Calu3 (cell line): ENCODE data around the gene CDPF1. TPM values are rescaled to one million over a fixed set of nuclear protein-coding genes. Genes with fewer than 3 reads are reported as not detected.

Experiments
- BruUV-seq: library from RNA; stranded (reverse); fragments of 400-500 nt; replicated peaks from 2 replicates; lab custom pipeline; 2021; lab: Mats Ljungman, UMichigan
- CTCF ChIA-PET: fragments of 300-600 bp; sonication (Branson Sonifier 250); formaldehyde crosslinking; loops from one replicate; lab custom pipeline; 2022; ENCODE audit warnings: antibody characterized with exemption; lab: Charles Lee
- DNase-seq: peaks from one replicate; pipeline ENCODE4 v3.0.0; 2022
- H3K27ac Mint-ChIP-seq: one replicate; pipeline ENCODE4 v1.8.0; 2022; ENCODE audit warnings: mixed read lengths; ENCODE audit not compliant: unreplicated experiment
- H3K27me3 Mint-ChIP-seq: one replicate; pipeline ENCODE4 v1.8.0; 2022; ENCODE audit warnings: mixed read lengths; ENCODE audit not compliant: unreplicated experiment
- H3K36me3 Mint-ChIP-seq: one replicate; pipeline ENCODE4 v1.8.0; 2022; ENCODE audit warnings: mild to moderate bottlenecking, moderate library complexity, mixed read lengths; ENCODE audit not compliant: insufficient read depth, unreplicated experiment
- H3K4me1 Mint-ChIP-seq: one replicate; pipeline ENCODE4 v1.8.0; 2022; ENCODE audit warnings: mild to moderate bottlenecking, low read depth, mixed read lengths; ENCODE audit not compliant: unreplicated experiment
- H3K4me3 Mint-ChIP-seq: one replicate; pipeline ENCODE4 v1.8.0; 2022; ENCODE audit warnings: mild to moderate bottlenecking, low read depth, moderate library complexity, mixed read lengths; ENCODE audit not compliant: unreplicated experiment
- H3K9me3 Mint-ChIP-seq: one replicate; pipeline ENCODE4 v1.8.0; 2022; ENCODE audit warnings: low read depth, mixed read lengths; ENCODE audit not compliant: unreplicated experiment
- intact Hi-C: fragments of 100-400 bp; cut with micrococcal nuclease; formaldehyde crosslinking; loops from one replicate; pipeline ENCODE4 v1.10.0; 2022; ENCODE audit not compliant: unreplicated experiment
- total RNA-seq: library from RNA; stranded (reverse); gene quantifications from 2 replicates; pipeline ENCODE4 v1.2.3, GENCODE V29; 2022
- TF ChIP-seq, protein P1 (sequence below): fragments of 200-600 bp; IDR thresholded peaks from one replicate; pipeline ENCODE4 v1.8.0; 2022; ENCODE audit warnings: antibody characterized with exemption; ENCODE audit not compliant: unreplicated experiment

Gene CDPF1
- total RNA-seq, 1 experiment from 2014 or later: 10.5 TPM

DNA sequence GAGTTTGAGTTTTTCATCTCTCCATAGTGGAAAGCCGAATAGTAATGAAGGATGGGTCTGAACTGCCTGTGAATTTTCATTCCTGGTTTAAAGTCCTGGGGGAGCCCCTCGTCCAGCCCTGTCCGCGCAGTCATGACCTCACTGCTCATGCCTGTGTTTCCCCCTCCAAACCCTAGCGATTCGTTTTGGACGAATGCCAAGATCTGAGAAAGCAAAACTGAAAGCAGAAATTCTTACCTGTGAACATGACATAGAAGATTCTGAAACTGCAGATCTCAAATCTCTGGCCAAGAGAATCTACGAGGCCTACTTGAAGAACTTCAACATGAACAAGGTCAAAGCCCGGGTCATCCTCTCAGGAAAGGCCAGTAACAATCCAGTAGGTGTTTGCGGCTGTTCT is 30.5 kb downstream of the CDPF1 start:
- Mint-ChIP-seq H3K36me3 (peaks cover 16% of the 10 kb centered on the region), H3K4me1 (no peaks in the 10 kb centered on the region), H3K4me3 (no peak overlapping the region), H3K27me3 (no peaks in the 10 kb centered on the region), H3K27ac (no peak overlapping the region), H3K9me3 (no peaks in the 10 kb centered on the region)
- CTCF ChIA-PET: no interaction called here
- no peak for DNase-seq
- BruUV-seq: no TSS peak
- TF ChIP-seq, protein P1, sequence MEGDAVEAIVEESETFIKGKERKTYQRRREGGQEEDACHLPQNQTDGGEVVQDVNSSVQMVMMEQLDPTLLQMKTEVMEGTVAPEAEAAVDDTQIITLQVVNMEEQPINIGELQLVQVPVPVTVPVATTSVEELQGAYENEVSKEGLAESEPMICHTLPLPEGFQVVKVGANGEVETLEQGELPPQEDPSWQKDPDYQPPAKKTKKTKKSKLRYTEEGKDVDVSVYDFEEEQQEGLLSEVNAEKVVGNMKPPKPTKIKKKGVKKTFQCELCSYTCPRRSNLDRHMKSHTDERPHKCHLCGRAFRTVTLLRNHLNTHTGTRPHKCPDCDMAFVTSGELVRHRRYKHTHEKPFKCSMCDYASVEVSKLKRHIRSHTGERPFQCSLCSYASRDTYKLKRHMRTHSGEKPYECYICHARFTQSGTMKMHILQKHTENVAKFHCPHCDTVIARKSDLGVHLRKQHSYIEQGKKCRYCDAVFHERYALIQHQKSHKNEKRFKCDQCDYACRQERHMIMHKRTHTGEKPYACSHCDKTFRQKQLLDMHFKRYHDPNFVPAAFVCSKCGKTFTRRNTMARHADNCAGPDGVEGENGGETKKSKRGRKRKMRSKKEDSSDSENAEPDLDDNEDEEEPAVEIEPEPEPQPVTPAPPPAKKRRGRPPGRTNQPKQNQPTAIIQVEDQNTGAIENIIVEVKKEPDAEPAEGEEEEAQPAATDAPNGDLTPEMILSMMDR: no peak
- intact Hi-C loops: no loop called here

DNA sequence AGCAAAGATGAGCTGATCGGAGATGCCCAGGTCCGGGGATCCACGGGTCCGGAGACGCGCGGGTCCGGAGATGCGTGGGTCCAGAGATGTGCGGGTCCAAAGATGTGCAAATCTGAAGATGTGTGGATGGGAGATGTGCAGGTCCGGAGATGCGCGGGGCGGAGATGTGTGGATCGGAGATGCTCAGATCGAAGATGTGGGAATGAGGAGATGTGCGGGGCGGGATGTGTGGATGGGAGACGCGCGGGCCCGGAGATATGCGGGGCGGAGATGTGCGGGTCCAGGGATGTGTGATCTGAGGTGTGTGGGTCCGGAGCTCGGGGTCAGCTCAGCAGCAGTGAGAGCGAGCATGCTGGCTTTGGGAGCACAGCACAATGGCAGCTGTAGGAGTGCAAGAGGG is 35.5 kb downstream of the CDPF1 start:
- H3K4me3 Mint-ChIP-seq: no peak overlapping the region

DNA sequence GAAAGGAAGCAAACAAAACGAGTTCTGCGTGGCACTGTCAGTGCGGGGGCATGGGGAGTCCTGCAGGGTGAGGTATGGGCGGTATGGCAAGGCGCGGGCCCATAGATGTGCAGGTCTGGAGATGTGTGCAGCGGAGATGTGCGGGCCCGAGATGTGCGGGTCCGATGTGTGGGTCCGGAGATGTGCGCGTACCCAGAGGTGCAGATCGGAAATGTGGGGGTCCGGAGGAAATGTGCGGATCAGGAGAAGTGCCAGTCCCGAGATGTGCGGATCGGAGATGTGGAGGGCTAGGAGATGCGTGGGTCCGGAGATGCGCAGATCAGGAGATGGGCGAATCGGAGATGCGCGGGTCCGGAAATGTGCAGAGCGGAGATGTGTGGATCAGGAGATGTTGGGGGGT is 35.9 kb downstream of the CDPF1 start:
- no TSS peak for BruUV-seq

More for the DNA sequence above, 35.5 kb downstream of the CDPF1 start:
- Mint-ChIP-seq H3K4me1 (no peaks in the 10 kb centered on the region), H3K27ac (no peak overlapping the region), H3K9me3 (no peaks in the 10 kb centered on the region), H3K36me3 (peaks cover 16% of the 10 kb centered on the region), H3K27me3 (no peaks in the 10 kb centered on the region)
- DNase-seq: no peak
- TF ChIP-seq, protein P1: no peak
- intact Hi-C loops: no loop called here
- CTCF ChIA-PET: no interaction called here
- BruUV-seq: no TSS peak

DNA sequence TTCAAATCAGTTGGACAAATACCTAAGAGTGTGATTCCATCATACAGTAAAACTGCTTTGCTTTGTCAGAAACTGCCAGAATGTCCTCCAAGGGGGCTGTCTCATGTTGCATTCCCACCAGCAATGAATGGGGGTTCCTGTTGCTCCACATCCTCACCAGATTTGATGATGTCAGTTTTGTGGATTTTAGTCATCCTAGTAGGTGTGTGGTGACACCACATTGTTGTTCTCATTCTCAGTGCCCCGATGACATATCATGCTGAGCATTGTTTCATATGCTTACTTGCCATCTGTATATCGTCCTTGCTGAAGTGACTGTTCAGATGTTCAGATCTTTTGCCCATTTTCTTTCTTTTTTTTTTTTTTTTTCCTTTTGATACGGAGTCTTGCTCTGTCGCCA is 37.0 kb downstream of the CDPF1 start:
- intact Hi-C loops: no loop called here
- CTCF ChIA-PET: no interaction called here
- TF ChIP-seq, protein P1: no peak
- Mint-ChIP-seq H3K27ac (no peak overlapping the region), H3K36me3 (peaks cover 7% of the 10 kb centered on the region), H3K4me1 (no peaks in the 10 kb centered on the region), H3K4me3 (no peak overlapping the region), H3K27me3 (no peaks in the 10 kb centered on the region), H3K9me3 (no peaks in the 10 kb centered on the region)
- BruUV-seq: no TSS peak
- DNase-seq: no peak

More for the DNA sequence above, 35.9 kb downstream of the CDPF1 start:
- Mint-ChIP-seq H3K4me3 (no peak overlapping the region), H3K9me3 (no peaks in the 10 kb centered on the region), H3K27me3 (no peaks in the 10 kb centered on the region), H3K27ac (no peak overlapping the region), H3K36me3 (peaks cover 16% of the 10 kb centered on the region), H3K4me1 (no peaks in the 10 kb centered on the region)
- intact Hi-C loops: no loop called here
- TF ChIP-seq, protein P1: no peak
- CTCF ChIA-PET: no interaction called here
- DNase-seq: no peak
